Measurements from ENCODE around the gene CSPG5.

CSPG5 gene

GRCh38 chr3:47565734-47566550 is 12.7 kb downstream of the CSPG5 start:
- CTCF ChIA-PET: no interaction called here

GRCh38 chr3:47556351-47556750 is 22.3 kb downstream of the CSPG5 start:
- no peak overlapping the region for H3K4me3 ChIP-seq (ENCODE audit: low read depth, low read length)
- POLR2A ChIA-PET: interaction anchor here (0.7 kb wide), 1 partner anchor 147 kb away, joined by 5 read pairs; no protein-coding TSS in a partner anchor
- no peak for TF ChIP-seq CTCF (IDR thresholded peaks at IDR 0.05; ENCODE audit: insufficient read depth, low read length, missing control alignments)
- DNase-seq (ENCODE audit: low read depth, low spot score): no peak
- CTCF ChIA-PET: interaction anchor here (1.4 to 2.0 kb wide), 2 partner anchors 18 to 34 kb away, joined by 3 to 6 read pairs; no protein-coding TSS in a partner anchor

More at GRCh38 chr3:47565734-47566550, 12.7 kb downstream of the CSPG5 start:
- no peak for DNase-seq (ENCODE audit: low read depth, low spot score)
- POLR2A ChIA-PET: no interaction called here
- TF ChIP-seq CTCF (IDR thresholded peaks at IDR 0.05; ENCODE audit: insufficient read depth, low read length, missing control alignments): no peak
- no peak overlapping the region for H3K4me3 ChIP-seq (ENCODE audit: low read depth, low read length)

- TF ChIP-seq CTCF (IDR thresholded peaks at IDR 0.05; ENCODE audit: insufficient read depth, low read length, missing control alignments): no peak
- ChIA-PET POLR2A (no interaction called here), CTCF (no interaction called here)
- DNase-seq (ENCODE audit: low read depth, low spot score): no peak
- no peak overlapping the region for H3K4me3 ChIP-seq (ENCODE audit: low read depth, low read length)
These were observed 24.3 kb downstream of the CSPG5 start for GRCh38 chr3:47554335-47554734.

GRCh38 chr3:47553407-47553806 is 25.3 kb downstream of the CSPG5 start:
- H3K4me3 ChIP-seq (ENCODE audit: low read depth, low read length): no peak overlapping the region
- ChIA-PET POLR2A (no interaction called here), CTCF (no interaction called here)
- DNase-seq (ENCODE audit: low read depth, low spot score): no peak
- no peak for TF ChIP-seq CTCF (IDR thresholded peaks at IDR 0.05; ENCODE audit: insufficient read depth, low read length, missing control alignments)

GRCh38 chr3:47542471-47543173 is 36.0 kb downstream of the CSPG5 start:
- no peak for DNase-seq (ENCODE audit: low read depth, low spot score)
- CTCF ChIA-PET: interaction anchor here (6.1 kb wide), 1 partner anchor 21 kb away, joined by 32 read pairs; no protein-coding TSS in a partner anchor
- H3K4me3 ChIP-seq (ENCODE audit: low read depth, low read length): no peak overlapping the region
- no peak for TF ChIP-seq CTCF (IDR thresholded peaks at IDR 0.05; ENCODE audit: insufficient read depth, low read length, missing control alignments)
- POLR2A ChIA-PET: no interaction called here

GRCh38 chr3:47541583-47542108 is 37.0 kb downstream of the CSPG5 start:
- CTCF ChIA-PET: interaction anchor here (1.4 to 6.1 kb wide), 2 partner anchors 14 to 20 kb away, joined by 5 to 32 read pairs; no protein-coding TSS in a partner anchor
- no peak for DNase-seq (ENCODE audit: low read depth, low spot score)
- no peak overlapping the region for H3K4me3 ChIP-seq (ENCODE audit: low read depth, low read length)
- TF ChIP-seq CTCF (IDR thresholded peaks at IDR 0.05; ENCODE audit: insufficient read depth, low read length, missing control alignments): no peak
- POLR2A ChIA-PET: no interaction called here

Measured in AG04449 (cell line).